Measurements from ENCODE around the gene TTC27.

- TF ChIP-seq CTCF (IDR thresholded peaks at IDR 0.05 in 4 of 5, conservative IDR thresholded peaks at IDR 0.05 in 1 of 5), result no peak
- no peak for TF ChIP-seq POLR2A (IDR thresholded peaks at IDR 0.05)
These were observed 111.1 kb downstream of the TTC27 start for GRCh38 chr2:32738939-32739338.

Data from gastrocnemius medialis (tissue), 4 donors.